ENCODE measurements around the gene SOS1.

DNA sequence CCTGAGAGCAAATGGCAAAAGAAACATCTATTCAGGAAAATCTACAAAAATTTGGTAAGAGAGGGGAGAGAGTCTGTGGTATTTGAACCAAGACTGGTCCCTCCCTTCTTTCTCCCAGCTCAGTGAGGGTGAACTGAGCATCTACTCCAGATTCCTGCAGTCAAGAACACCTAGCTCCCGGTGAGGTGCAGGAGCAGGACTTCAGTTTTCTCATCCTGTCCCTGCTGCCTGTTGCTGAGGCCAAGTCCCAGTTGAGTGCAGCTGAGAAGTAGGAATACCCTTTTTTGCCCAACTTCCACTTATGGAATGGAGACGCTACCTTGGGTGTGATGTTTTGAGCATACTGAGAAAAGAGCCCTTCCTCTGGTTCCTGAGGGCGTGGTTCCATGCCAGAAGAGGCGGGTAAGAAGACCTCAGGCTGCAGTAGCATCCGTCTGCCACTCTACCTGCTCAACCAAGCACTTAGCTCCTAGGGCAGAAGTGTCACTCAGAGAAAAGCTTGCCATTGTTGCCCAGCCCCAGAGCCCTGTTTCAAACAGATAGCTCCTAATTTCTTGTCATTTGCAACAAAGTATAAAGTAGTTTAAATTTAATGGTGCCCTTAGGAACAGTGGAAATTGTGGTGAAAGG lies 112.9 kb downstream of the SOS1 start:
- TF ChIP-seq, protein P1, sequence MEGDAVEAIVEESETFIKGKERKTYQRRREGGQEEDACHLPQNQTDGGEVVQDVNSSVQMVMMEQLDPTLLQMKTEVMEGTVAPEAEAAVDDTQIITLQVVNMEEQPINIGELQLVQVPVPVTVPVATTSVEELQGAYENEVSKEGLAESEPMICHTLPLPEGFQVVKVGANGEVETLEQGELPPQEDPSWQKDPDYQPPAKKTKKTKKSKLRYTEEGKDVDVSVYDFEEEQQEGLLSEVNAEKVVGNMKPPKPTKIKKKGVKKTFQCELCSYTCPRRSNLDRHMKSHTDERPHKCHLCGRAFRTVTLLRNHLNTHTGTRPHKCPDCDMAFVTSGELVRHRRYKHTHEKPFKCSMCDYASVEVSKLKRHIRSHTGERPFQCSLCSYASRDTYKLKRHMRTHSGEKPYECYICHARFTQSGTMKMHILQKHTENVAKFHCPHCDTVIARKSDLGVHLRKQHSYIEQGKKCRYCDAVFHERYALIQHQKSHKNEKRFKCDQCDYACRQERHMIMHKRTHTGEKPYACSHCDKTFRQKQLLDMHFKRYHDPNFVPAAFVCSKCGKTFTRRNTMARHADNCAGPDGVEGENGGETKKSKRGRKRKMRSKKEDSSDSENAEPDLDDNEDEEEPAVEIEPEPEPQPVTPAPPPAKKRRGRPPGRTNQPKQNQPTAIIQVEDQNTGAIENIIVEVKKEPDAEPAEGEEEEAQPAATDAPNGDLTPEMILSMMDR (IDR thresholded peaks at IDR 0.05; ENCODE audit: low read depth, low read length, poor library complexity, severe bottlenecking): no peak
- no peak for TF ChIP-seq EZH2phosphoT487 (IDR thresholded peaks at IDR 0.05; ENCODE audit: borderline replicate concordance, low read length)
